HG03095 (cell line): ENCODE data around the gene SORBS1.

Experiments
- ATAC-seq: cut with Tn5 transposase; IDR thresholded peaks from one replicate; pipeline ENCODE4 v1.9.1; 2021; ENCODE audit warnings: moderate library complexity; ENCODE audit not compliant: unreplicated experiment

SORBS1 gene

DNA sequence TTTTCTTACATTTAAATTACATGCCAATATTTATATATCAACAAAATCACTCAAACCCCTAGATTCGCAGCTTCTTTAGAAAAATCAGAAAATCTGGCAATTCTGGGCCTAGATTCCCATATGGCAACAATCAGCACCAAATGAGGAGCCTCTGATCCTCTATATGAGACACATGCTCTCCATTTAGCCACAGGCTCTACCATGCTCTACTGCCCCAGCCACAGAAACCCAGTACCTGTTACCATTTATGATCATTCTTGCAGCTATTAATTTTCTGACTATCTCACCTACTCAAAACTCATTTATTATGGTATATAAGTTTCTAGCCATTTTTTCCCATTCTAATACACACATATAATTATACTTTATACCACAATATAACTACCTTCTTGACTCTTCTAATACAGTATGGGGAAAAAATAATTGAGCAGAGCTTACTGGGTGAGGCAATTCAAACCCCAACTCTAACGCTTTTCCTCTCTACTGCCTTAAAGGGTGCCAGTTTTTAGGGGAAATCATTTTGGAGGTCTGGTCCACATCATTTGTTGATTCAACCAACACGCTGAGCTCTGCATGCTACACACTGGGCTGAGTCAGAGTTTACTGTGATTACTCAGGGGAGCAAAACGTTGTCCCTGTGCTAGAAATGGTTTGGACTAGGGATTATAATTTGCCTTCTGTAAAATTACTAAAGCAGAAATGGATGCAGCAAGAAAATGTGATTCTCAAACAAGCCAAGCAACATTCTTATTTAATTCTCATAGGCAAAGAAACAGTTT lies 281.9 kb downstream of the SORBS1 start:
- no peak for ATAC-seq

DNA sequence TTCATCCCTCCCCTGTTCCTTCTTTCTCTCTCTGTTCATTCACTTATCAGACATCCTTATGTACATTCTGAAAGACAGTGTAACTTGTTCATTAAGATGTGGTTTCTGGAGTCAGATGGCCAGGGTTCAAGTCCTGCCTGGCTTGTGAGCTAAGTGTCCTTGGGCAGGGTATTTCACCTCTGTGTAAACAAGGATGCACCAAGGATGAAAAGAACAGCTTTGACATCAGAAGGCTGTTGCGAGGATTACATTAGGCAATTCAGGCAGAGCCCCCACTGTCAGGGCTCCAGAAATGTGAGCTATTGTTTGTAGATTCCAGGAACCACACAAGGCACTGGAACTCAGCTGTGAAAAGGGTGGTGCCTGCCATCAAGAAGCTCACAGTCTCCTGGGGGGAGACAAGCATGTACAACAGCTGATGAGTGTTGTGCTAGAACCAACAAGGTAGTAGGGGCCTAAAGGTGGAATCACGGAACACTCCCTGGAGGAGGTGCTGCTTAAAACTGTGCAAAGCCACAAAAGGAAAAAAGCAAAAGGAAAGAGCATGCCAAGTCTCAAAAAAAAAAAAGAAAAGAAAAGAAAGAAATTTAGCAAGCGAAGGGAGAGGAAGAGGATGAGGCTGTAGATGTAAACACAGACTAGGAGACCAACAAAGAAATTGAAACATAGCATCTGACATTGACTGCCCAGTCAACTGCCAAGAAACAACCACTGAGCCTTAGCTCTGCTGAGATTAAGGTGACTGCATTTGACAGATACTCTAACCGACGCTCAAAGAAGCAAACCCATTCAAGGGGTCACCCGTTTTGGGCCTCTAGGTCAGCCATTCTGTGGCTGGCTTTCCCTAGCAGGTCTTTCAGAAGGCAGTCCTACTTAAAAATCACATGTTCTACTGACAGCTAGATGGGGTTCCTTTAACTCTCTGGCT lies 282.8 kb downstream of the SORBS1 start:
- no peak for ATAC-seq

DNA sequence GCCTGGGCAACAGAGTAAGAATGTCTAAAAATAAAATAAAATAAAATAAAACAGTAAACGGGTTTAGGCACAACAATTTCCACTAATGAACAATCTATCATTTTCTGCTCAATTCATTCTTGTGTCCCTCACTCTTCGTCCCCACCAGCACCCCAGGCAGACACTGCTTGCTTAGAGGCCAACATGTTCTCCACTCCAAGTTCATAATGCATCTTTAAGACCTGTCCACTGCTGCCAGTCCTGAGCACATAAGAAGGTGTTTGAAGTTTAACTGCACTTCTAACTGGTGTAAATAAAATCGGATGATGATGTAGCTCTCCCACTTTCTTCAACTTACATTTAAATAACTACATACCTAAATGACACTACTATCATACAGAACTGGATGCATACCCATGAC lies 283.6 kb downstream of the SORBS1 start:
- ATAC-seq, result no peak

DNA sequence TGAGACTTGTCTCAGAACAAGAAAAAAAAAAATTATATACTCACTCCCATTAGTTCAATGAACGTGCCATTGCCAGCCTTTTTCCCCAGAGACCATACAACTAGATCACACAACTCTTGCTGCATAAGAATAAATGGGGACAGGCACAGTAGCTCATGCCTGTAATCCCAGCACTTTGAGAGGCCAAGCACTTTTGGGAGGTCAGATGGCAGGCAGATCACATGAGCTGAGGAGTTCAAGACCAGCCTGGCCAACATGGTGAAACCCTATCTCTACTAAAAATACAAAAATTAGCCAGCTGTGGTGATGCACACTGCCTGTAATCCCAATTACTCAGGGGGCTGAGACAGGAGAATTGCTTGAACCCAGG lies 284.0 kb downstream of the SORBS1 start:
- no peak for ATAC-seq

DNA sequence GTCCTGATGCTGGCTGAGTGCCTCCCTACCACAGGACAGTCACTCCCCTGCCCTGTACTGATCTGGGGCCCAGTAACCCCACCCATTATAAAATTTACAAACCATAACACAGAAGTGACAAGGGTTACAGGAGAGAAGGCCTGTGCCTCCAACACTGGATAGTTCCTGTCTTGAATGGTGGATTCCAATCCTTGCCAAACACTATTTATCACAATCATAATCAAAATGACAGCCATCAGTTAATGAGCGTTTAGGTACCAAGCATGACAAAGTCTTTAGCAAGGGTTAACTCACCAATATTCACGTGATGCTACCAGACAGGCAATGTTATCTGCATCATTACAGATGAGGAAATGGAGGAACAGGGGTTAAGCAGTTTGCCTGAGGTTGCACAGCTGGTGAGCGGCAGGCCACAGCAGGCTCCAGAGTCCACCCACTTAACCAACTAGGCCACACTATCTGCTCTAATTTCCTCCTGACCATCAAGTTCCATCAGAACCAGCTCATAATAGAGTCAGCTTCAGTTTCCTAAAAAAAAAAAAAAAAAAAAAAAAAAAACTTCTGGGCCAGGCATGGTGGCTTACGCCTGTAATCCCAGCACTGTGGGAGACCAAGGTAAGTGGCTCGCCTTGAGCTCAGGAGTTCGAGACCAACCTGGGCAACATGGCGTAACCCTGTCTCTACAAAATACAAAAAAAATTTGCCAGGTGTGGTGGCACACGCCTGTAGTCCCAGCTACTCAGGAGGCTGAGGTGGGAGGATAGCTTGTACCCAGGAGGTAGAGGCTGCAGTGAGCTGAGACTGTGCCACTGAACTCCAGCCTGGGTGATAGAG lies 284.6 kb downstream of the SORBS1 start:
- no peak for ATAC-seq

DNA sequence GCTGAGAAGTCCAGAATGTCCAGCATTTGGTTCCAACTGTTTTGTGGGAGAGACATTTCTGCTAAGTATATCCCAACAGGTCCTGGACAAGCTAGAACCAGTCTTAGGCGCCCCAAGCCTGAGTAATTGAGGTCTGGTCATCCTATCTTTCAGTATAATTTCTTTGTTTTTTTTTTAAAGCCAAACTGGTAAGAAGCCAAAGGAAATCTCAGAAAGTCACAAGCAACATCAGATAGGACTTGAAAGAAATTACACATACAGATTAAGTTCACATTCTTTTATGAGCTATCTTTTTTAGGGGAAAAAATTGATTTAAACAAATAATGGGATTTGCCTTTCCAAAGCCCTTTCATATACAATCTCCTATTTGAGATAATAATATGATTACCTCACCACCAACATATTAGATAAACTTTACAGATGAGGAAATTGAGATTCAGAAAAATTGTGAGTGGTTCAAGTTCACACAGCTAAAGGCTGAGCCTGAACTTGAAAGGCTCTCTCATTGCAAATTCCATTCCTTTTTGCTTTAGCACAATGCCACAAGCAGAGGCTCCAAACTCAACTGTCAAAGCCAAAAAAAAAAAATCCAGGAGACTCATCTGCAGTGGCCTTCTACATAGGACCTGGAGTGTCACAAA lies 285.3 kb downstream of the SORBS1 start:
- no peak for ATAC-seq

DNA sequence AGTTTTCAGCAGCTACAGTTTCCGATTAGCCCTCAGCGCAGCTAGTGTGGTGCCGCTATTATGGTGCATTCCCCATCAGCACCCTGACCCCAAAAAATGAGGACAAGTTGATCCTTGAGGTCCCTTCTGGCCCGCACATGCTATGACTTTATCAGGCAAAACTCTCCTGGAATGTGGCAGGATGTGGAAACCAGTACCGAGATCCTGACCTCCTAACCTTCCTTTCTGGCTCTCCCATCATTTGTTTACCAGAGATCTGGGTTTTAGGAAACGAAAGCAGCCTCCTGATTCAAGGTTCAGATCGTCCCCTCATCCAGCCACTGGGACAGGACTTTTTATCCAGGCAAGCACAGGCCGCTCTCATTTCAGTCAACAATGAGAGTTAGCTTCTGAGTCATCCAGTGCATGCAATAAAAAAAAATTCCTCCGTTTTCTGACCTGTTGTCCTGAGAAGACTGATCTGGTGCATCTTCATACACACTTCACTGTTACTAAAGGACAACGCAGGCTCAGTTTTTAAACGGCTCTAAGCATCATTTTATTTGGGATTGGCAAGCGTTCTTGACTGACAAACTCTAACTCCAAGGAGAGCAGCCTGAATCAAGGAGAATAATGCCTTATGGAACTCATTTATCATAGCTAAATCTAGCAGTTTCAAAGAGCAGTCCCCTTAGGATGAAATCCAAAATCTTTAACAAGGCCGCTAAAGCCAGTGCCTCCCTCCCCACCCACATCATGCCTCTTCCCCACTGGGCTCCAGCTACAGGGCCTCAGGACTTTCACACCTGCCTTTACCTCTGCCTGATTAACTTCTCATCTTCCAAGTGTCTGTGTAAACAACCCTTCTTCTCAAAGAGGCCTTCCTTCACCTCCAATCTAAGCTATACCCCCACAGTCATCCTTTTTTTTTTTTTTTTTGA lies 287.5 kb downstream of the SORBS1 start:
- no peak for ATAC-seq

DNA sequence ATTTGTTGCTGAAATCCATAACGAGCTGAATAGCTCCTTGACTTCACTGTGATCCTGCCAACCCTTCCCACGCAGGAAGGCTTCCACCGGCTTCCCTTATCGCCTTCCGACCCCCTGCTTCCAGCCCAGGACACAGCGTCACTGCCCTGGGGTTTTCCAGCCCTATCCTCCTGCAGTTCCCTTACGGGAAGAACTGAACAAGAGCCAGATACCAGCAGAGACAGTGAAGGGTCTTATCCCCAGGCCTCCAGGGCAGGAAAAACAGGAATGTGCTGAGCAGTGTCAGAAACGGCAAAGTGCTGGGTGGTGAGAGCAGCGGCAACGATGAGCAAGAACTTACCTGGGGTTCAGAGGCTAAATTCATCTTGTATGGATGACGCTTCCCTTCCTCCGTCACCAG lies 292.7 kb downstream of the SORBS1 start:
- no peak for ATAC-seq

DNA sequence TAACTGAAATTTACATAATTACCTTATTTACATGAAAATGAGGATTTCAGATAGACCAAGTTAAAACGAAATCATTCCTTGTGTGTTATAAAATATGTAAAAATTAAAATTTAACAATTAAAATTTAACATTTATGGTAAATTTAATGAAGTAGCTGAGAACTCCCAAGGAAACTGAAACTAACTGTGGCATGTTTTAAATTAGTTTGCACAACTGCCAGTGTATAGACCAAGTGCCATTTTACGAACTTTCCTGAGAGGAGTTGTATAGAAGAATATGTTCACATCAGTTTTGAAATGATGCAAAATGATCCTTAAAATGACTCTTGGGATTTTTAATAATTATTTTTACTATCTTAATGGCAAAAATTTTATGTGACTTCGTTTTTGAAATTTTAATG lies 293.9 kb downstream of the SORBS1 start:
- no peak for ATAC-seq

DNA sequence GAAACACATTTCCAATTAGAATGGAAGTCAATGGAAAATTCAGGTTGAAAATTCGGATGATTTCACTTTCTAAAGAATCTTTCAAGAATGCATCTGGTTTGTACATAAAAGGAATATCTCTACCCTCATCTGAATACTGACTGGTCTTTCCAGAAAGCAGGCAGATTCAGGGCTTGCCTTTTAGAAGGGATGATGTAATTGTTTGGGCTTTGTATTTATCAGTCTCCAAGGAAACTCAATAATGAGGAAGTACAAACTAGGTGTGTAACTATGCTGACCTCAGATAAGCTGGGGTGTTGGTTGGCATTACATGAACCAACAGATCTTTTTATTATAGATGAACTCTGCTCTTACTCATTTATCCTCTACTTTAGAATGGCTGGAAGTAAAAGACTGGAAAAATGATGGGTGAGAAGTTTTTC lies 294.5 kb downstream of the SORBS1 start:
- no peak for ATAC-seq

DNA sequence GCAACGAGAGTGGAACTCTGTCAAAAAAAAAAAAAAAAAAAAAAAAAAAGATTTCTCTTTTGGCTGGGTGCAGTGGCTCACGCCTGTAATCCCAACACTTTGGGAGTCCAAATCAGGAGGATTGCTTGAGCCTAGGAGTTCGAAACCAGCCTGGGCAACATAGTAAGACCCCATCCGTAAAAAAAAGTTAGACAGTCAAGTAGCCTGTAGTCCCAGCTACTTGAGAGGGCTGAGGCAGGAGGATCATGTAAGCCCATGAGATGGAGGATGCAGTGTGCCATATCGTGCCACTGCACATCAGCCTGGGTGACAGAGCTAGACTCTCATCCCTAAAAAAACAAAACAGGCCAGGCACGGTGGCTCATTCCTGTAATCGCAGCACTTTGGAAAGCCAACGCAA lies 295.6 kb downstream of the SORBS1 start:
- ATAC-seq, result no peak

DNA sequence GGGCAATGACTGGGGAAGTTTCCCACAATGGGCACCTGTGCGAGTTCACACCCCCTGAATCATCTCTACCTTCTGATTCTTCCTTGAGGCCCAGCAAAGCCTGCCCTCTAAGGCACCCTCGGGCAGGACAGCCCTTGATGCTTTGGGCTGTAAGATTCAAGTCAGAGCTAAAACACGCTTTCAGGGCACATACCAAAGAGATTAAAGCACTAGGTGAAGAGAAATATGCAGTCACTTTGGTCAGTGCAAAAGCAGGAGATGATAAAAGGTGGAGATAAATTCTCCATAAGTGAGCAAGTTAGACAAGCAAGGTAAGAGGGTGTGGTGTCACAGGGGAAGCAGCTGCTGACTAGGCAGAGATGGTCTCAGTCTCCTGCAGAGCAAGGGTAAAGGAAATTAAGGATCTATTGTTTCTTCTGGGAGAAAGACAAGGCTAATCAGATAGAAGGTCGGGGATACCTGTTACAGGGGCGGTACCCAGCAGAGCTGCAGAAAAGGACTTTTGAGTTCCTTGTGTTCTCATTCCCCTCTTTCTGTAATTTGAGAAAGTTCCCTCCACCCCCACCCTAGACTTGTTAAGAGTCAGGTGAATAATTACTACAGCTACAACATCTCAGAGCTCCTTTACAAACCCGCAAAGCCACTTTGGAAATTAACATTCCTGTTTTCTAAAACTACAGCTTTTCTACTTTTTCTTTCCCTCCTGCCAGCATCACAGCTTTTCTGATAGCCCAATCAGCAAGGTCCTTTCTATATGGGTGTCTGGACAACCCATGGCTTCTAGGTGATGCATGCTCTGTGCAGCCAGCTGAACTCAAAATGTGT lies 296.7 kb downstream of the SORBS1 start:
- no peak for ATAC-seq

DNA sequence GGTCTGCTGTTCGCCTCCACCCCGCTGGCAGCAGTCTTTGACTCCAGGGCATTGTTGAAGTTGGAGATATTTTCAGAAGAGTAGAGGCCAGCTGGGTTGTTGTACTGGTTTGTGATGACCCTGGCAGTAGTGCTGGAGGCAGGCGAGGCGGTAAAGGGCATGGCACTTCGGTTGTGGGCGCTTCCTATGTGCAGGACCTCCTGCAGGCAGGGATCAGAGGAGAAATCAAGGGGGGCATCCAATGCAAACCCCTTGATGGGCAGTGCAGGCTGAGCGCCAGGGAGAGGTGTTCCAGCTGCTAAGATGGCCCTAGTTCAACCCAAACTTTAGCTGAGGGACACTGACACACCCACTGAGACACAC lies 297.3 kb downstream of the SORBS1 start:
- no peak for ATAC-seq

DNA sequence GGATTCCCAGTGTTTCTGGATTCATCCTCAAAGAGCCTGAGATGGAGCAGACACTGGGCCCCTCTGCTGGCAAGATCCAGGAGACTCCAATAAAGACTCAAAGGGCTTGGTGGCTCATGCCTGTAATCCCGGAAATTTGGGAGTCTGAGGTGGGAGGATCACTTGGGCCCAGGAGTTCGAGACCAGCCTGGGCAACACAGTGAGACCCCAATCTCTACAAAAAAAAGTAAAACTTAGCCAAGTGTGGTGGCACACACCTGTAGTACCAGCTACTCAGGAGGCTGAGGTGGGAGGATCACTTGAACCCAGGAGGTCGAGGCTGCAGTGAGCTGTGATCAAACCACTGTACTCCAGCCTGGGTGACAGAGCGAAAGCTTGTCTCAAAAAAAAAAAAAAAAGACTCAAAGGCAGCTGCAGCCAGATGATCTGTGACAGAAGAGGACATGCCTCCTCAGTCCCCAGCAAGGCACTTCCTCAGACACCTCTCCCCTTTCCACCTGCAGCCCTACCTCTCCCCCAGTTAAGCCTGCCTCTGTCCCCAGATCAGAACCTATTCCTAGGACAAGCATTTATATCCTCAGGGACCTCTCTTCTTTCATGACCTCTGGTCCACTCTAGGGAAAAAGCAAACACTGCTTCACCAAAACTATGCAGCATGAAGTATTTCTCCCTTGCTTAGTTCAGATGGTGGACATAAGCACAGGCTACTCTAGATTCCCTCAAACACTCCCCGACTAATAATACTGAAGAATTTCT lies 298.2 kb downstream of the SORBS1 start:
- ATAC-seq, result no peak

DNA sequence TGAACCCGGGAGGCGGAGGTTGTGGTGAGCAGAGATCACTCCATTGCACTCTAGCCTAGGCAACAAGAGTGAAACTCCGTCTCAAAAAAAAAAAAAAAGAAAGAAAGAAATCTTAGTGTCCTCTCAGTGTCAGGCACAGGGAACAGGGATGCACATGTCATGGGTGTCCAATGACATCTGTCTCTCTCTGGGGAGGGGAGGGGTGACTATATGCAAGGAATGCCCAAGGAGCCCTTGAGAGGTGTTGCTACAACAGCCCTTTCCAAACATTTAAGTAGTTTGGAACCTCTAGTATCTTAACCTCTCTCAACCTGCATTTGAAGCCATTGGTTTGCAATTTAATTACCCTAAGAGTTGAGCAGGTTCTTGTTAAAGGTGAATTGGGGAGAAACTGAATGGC lies 299.2 kb downstream of the SORBS1 start:
- ATAC-seq, result no peak
